ENCODE data around the gene WHAMM.

GRCh38 chr15:82831894-82832600 is 22.6 kb downstream of the WHAMM start:
- TF ChIP-seq POLR2A (IDR thresholded peaks at IDR 0.05) = no peak
- no peak for TF ChIP-seq CTCF (IDR thresholded peaks at IDR 0.05)
- no peak for TF ChIP-seq POLR2AphosphoS5 (IDR thresholded peaks at IDR 0.05)
- TF ChIP-seq EP300 (IDR thresholded peaks at IDR 0.05; ENCODE audit: low read depth) = no peak
